ENCODE measurements around the gene JAG2.

Gene JAG2

GRCh38 chr14:105173145-105173544 is 4.6 kb upstream of the JAG2 start:
- TF ChIP-seq CTCF (IDR thresholded peaks at IDR 0.05; ENCODE audit: low read depth, low read length, missing control alignments) = no peak
- H3K4me3 ChIP-seq (ENCODE audit: low read depth, low read length) = no peak overlapping the region
- no peak for DNase-seq (ENCODE audit: low read depth)
- in situ Hi-C loops (cut with HindIII; ENCODE audit: low sequenced_read_pairs) = no loop called here

DNA sequence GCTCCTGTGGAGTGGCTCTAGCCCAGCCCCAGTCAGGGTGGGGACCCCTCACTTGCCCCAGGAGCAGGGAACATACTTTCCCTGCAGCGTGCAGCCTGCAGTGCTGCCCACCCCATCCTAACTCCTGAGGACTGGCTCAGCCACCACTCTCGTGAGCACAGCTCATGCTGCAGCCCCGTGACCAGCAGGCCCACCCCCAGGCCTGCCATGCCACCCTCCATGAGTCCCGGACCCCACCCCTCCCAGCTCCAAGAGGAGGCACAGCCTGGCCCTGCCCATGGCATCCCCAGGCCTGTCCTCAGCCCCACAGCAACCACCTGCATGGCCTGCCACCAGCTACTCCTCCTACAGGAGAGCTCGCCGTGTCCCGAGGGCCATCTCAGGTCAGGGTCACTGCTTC is 3.9 kb upstream of the JAG2 start:
- in situ Hi-C loops (cut with HindIII; ENCODE audit: low sequenced_read_pairs) = no loop called here
- no peak overlapping the region for H3K4me3 ChIP-seq (ENCODE audit: low read depth, low read length)
- TF ChIP-seq CTCF (IDR thresholded peaks at IDR 0.05; ENCODE audit: low read depth, low read length, missing control alignments) = no peak
- DNase-seq (ENCODE audit: low read depth) = no peak

DNA sequence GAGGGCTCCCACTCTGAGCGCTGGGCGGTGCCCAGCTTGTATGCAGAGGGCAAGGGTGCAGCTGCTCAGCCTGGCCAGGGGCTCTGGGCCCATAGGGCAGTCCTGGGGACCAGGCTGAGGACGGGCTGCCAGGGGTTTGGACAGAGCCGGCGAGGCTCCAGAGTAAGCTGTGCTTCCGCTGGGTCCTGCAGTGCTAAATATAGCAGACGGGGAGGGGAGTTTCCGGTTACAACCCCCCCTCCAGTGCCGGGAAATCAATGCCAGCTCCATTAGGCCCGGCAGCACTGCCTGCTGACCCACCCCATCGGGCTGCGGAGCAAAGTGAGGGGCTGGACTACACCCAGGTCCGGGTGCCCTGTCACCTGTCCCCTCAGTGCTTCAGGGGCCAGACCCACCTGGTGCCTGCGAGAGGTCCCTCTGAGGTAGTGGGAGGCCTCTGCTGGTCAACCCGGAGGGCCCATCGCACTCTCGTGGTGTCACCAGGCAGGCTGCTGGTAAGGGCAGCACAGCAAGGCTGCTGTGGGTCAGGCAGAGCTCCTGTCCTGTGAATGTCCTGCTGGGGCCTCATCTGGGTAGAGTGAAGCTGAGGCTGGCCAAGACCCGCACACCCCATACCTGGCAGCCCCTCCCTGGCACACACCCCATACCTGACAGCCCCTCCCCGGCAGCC is 2.6 kb upstream of the JAG2 start:
- TF ChIP-seq CTCF (IDR thresholded peaks at IDR 0.05; ENCODE audit: low read depth, low read length, missing control alignments) = no peak
- in situ Hi-C loops (cut with HindIII; ENCODE audit: low sequenced_read_pairs) = no loop called here
- DNase-seq (ENCODE audit: low read depth) = no peak
- H3K4me3 ChIP-seq (ENCODE audit: low read depth, low read length) = no peak overlapping the region

DNA sequence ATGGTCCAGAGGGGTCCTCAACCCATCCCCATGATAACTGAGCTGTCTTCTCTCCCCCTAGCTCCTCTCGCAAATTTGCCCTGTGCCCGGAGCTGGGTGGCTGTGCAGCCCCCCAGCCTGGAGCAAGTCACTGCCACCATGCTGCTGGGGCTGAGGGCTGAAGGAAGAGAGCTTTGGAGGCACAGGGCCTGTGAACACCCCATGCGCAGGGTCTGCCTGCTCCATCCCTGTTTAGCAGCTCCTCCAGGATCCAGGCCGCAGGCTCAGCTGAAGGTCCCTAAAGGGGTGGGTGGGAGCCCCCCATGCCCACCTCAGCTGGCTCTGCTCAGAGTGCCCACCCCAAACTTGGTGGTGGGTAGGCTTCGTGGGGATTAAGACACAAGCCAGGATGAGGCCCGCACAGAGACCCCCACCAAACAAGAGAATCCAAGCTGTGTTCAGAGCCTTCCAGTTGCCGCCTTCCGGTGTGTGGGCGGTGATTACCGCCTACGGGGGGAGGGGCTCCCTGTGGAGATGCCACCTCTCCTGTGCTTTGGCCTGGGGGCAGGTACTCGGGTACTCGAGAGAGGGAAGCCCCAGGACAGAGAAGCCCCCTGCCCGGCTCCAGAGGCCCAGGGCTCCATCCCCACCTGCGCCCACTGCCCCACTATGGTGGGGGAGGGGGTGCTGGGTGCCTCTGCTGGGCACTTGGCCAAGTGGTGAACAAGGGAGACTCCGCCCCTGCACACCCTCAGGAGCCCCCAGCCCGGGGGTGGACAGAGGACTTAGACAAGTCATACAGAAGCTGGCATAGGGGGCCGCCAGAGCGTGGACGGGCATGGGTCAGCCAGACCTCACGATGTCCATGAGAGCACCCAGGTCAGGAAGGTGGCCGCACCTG is 1.4 kb upstream of the JAG2 start:
- TF ChIP-seq CTCF (IDR thresholded peaks at IDR 0.05; ENCODE audit: low read depth, low read length, missing control alignments) = no peak
- no peak for DNase-seq (ENCODE audit: low read depth)
- in situ Hi-C loops (cut with HindIII; ENCODE audit: low sequenced_read_pairs) = no loop called here
- H3K4me3 ChIP-seq (ENCODE audit: low read depth, low read length) = no peak overlapping the region

DNA sequence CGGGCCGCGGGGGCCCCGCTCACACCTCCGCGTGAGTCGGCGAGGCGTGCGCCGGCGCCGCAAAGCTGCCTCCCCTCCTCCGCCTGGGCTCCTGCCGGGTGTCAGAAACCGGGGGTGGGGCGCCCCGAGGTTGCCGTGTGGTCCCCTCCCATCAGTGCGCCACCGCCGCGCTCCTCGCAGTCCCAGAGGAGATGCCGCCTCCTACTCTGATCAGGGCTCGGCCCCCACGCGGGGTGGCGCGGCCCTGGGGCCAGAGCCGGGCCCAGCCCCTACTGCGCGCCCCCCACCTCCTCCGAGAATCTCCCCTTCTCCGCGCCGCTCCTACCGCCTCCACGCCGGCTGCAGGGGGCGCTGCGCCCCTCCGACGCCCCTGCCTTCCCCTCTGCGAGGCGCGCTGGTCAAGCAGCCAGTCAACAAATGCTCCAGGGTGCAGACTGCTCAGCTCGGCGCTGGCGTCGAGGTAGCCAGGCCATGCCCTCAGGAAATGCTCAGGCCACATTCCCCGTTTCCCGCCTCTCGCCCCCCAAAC is 467 bp upstream of the JAG2 start:
- peak; percentile 45 for TF ChIP-seq CTCF (IDR thresholded peaks at IDR 0.05; ENCODE audit: low read depth, low read length, missing control alignments)
- in situ Hi-C loops (cut with HindIII; ENCODE audit: low sequenced_read_pairs) = no loop called here
- H3K4me3 ChIP-seq (ENCODE audit: low read depth, low read length) = no peak overlapping the region
- DNase-seq (ENCODE audit: low read depth) = no peak

GRCh38 chr14:105168093-105168420 is 519 bp downstream of the JAG2 start:
- in situ Hi-C loops (cut with HindIII; ENCODE audit: low sequenced_read_pairs) = no loop called here
- H3K4me3 ChIP-seq (ENCODE audit: low read depth, low read length) = no peak overlapping the region
- TF ChIP-seq CTCF (IDR thresholded peaks at IDR 0.05; ENCODE audit: low read depth, low read length, missing control alignments) = no peak
- no peak for DNase-seq (ENCODE audit: low read depth)

Data from astrocyte of the cerebellum (primary cell).